Measurements from ENCODE around the gene FIGLA. TPM values are rescaled to one million over a fixed set of nuclear protein-coding genes. Genes with fewer than 3 reads are reported as not detected.

Gene FIGLA
- total and polyA plus RNA-seq, 2 of the 8 experiments (the other 6 are each of a cell fraction or from before 2014, with no cell fraction given) = not detected

- Histone ChIP-seq H3K4me3 (ENCODE audit: extremely low read depth in 1 of 4, insufficient read depth in 2 of 4, low read depth in 3 of 4, low read length in 4 of 4) (no peak overlapping the region), H3K18ac (ENCODE audit: extremely low read depth, low read length) (no peak overlapping the region), H3K4ac (replicated peaks; ENCODE audit: insufficient read length, low read depth, low read length) (no peak overlapping the region), H2BK15ac (ENCODE audit: low read length) (no peak overlapping the region), H3K14ac (ENCODE audit: insufficient read length) (no peak overlapping the region), H3K9me3 (ENCODE audit: insufficient read depth in 2 of 2, low read depth in 1 of 2, low read length in 1 of 2) (no peaks in the 10 kb centered on the region), H4K5ac (ENCODE audit: insufficient read length, low read depth, low read length) (no peak overlapping the region), H2BK120ac (replicated peaks; ENCODE audit: low read depth, low read length) (no peak overlapping the region), H3K23me2 (ENCODE audit: low read depth, low read length) (no peaks in the 10 kb centered on the region), H3K79me1 (ENCODE audit: low read depth, low read length) (no peaks in the 10 kb centered on the region), H3K36me3 (ENCODE audit: control insufficient read depth in 2 of 4, insufficient read depth in 4 of 4, low read length in 3 of 4) (no peaks in the 10 kb centered on the region), H3K4me1 (replicated peaks in 1 of 4; ENCODE audit: control insufficient read depth in 3 of 4, insufficient read depth in 4 of 4, low read length in 3 of 4) (peaks cover 0 to 1% (median 0%) of the 10 kb centered on the region in 4 experiments; a peak in 1 of 7 replicates), H3K56ac (replicated peaks; ENCODE audit: insufficient read length, low read depth, low read length) (no peak overlapping the region), H3K4me2 (ENCODE audit: insufficient read depth in 1 of 2, low read depth in 2 of 2, low read length in 2 of 2) (no peak overlapping the region), H3K9ac (replicated peaks in 1 of 4; ENCODE audit: extremely low read depth in 1 of 4, low read depth in 3 of 4, low read length in 3 of 4) (no peak overlapping the region), H2BK20ac (ENCODE audit: low read length) (no peak overlapping the region), H3K27ac (ENCODE audit: low read depth, low read length) (no peak overlapping the region), H2AFZ (ENCODE audit: low read length) (no peak overlapping the region), H3K23ac (ENCODE audit: insufficient read length) (no peak overlapping the region), H3K27me3 (replicated peaks in 1 of 4; ENCODE audit: control insufficient read depth in 3 of 4, extremely low read depth in 1 of 4, insufficient read depth in 3 of 4, low read length in 3 of 4) (no peaks in the 10 kb centered on the region; a peak in 3 of 7 replicates), H2AK5ac (ENCODE audit: low read depth, low read length) (no peak overlapping the region), H4K8ac (ENCODE audit: extremely low read depth, insufficient read depth, low read length) (no peak overlapping the region), H4K20me1 (replicated peaks in 1 of 2; ENCODE audit: control insufficient read depth in 1 of 2, insufficient read depth in 2 of 2, low read length in 2 of 2) (no peaks in the 10 kb centered on the region), H4K91ac (replicated peaks; ENCODE audit: insufficient read length, low read length) (no peak overlapping the region), H3K79me2 (ENCODE audit: control insufficient read depth in 1 of 2, insufficient read depth in 2 of 2, low read length in 2 of 2) (no peaks in the 10 kb centered on the region), H2BK12ac (ENCODE audit: low read depth, low read length) (no peak overlapping the region), H2BK5ac (ENCODE audit: low read depth, low read length) (no peak overlapping the region)
- POLR2A ChIA-PET (ENCODE audit: partially characterized antibody) = interaction anchor here (0.7 kb wide), 1 partner anchor 8 kb away, joined by 3 read pairs; the partner anchor contains the start of gene ADD2
- CTCF ChIA-PET (ENCODE audit: partially characterized antibody) = interaction anchor here (0.8 to 2.7 kb wide), 6 partner anchors 9 to 90 kb away, joined by 3 to 17 read pairs (median 4); partner anchors contain the start of gene FIGLA
- no peak for FAIRE-seq
- no peak for DNase-seq (ENCODE audit: low read depth in 1 of 2, low spot score in 2 of 2)
- 79% methylated on average over 3 of the region's 3 CpGs; no CpG with 5 or more reads in 1 of the 2 experiments for WGBS, 2 experiments (ENCODE audit: extremely low coverage in 1 of 2, insufficient coverage in 1 of 2, insufficient read length in 1 of 2, insufficient replicate concordance in 2 of 2, low coverage in 1 of 2, low lambda C conversion rate in 2 of 2, missing lambda C conversion rate in 1 of 2)
- TF ChIP-seq KDM5A (IDR thresholded peaks at IDR 0.05; ENCODE audit: low read length) (no peak), NRF1 (IDR thresholded peaks at IDR 0.05; ENCODE audit: low read depth, low read length) (no peak), KDM1A (IDR thresholded peaks at IDR 0.05; ENCODE audit: borderline replicate concordance, low read length) (no peak), HDAC6 (IDR thresholded peaks at IDR 0.05; ENCODE audit: low read depth, low read length) (no peak)
Observed at GRCh38 chr2:70776266-70776665, 14.2 kb downstream of the FIGLA start.
